ENCODE results near the gene RBM6. TPM values are rescaled to one million over a fixed set of nuclear protein-coding genes. Genes with fewer than 3 reads are reported as not detected.

RBM6 gene
- total and polyA plus RNA-seq, 7 experiments from 2014 or later: 29.6 to 208 (median 149) TPM

Other genes with a start within 250 kb of the RBM6 start
- gene AMIGO3, start 220.5 kb upstream of the RBM6 start, total RNA-seq: 1 to 10 TPM in 1 of 5 experiments, under 1 TPM in 2, not detected in 2; 0.16 to 1.8 (median 0.24) TPM
- gene AMIGO3, start 220.5 kb upstream of the RBM6 start, polyA plus RNA-seq: under 1 TPM in 1 of 2 donors, not detected in 1; 0.58 TPM
- 10 to 100 TPM; 38.3 to 60.4 (median 43.9) TPM for gene GMPPB, start 216.2 kb upstream of the RBM6 start, total RNA-seq
- gene GMPPB, start 216.2 kb upstream of the RBM6 start, polyA plus RNA-seq: 10 to 100 TPM; 14.9 to 18.1 TPM
- gene IP6K1, start 153.6 kb upstream of the RBM6 start, total RNA-seq: 10 to 100 TPM; 41.8 to 57.0 (median 47.3) TPM
- 10 to 100 TPM; 18.4 to 36.3 TPM for gene IP6K1, start 153.6 kb upstream of the RBM6 start, polyA plus RNA-seq
- gene CDHR4, start 140.3 kb upstream of the RBM6 start, total RNA-seq: under 1 TPM in 3 of 5 experiments, not detected in 2; 0.29 to 0.62 (median 0.44) TPM
- gene CDHR4, start 140.3 kb upstream of the RBM6 start, polyA plus RNA-seq: not detected
- 1 to 10 TPM in 3 of 5 experiments, under 1 TPM in 2; 0.65 to 2.2 (median 1.8) TPM for gene INKA1, start 136.9 kb upstream of the RBM6 start, total RNA-seq
- gene INKA1, start 136.9 kb upstream of the RBM6 start, polyA plus RNA-seq: 1 to 10 TPM in 1 of 2 donors, under 1 TPM in 1; 0.69 to 1.6 TPM
- 100 to 1,000 TPM; 273 to 318 (median 287) TPM for gene UBA7, start 126.2 kb upstream of the RBM6 start, total RNA-seq
- gene UBA7, start 126.2 kb upstream of the RBM6 start, polyA plus RNA-seq: 10 to 100 TPM; 31.6 to 48.4 TPM
- gene TRAIP, start 83.6 kb upstream of the RBM6 start, total RNA-seq: 10 to 100 TPM in 1 of 5 experiments, 1 to 10 TPM in 4; 4.1 to 22.5 (median 5.7) TPM
- 1 to 10 TPM; 2.7 to 3.8 TPM for gene TRAIP, start 83.6 kb upstream of the RBM6 start, polyA plus RNA-seq
- not detected for gene CAMKV, start 70.2 kb upstream of the RBM6 start, total RNA-seq
- not detected for gene CAMKV, start 70.2 kb upstream of the RBM6 start, polyA plus RNA-seq
- gene MST1R, start 36.3 kb upstream of the RBM6 start, total RNA-seq: 1 to 10 TPM in 3 of 5 experiments, under 1 TPM in 2; 0.39 to 5.8 (median 1.2) TPM
- under 1 TPM; 0.66 to 0.80 TPM for gene MST1R, start 36.3 kb upstream of the RBM6 start, polyA plus RNA-seq
- gene MON1A, start 10.3 kb upstream of the RBM6 start, total RNA-seq: 10 to 100 TPM in 2 of 5 experiments, 1 to 10 TPM in 3; 4.6 to 12.6 (median 8.6) TPM
- gene MON1A, start 10.3 kb upstream of the RBM6 start, polyA plus RNA-seq: 10 to 100 TPM; 10.9 to 24.5 TPM
- gene RBM5, start 148.8 kb downstream of the RBM6 start, total RNA-seq: 100 to 1,000 TPM; 223 to 420 (median 342) TPM
- gene RBM5, start 148.8 kb downstream of the RBM6 start, polyA plus RNA-seq: 10 to 100 TPM; 45.6 to 63.1 TPM
- 1 to 10 TPM in 1 of 5 experiments, under 1 TPM in 2, not detected in 2; 0.34 to 1.1 (median 0.69) TPM for gene SEMA3F, start 215.2 kb downstream of the RBM6 start, total RNA-seq
- not detected for gene SEMA3F, start 215.2 kb downstream of the RBM6 start, polyA plus RNA-seq